Fibroblast of villous mesenchyme (primary cell): ENCODE data around the gene RABEPK. TPM values are rescaled to one million over a fixed set of nuclear protein-coding genes. Genes with fewer than 3 reads are reported as not detected.
"Not testable (repeated sequence)": the region's sequence is repeated elsewhere in the genome, so short reads cannot be mapped to it uniquely, and the experiment has no call there.

Experiments
- DNase-seq: peaks from one replicate; pipeline ENCODE4 v3.0.0-alpha.2; 2010; ENCODE audit warnings: low read depth
- H3K4me3 ChIP-seq: 2 replicates; pipeline ENCODE4 v1.5.1; 2011; ENCODE audit warnings: low read depth, mild to moderate bottlenecking, low read length
- total RNA-seq: library from RNA; depleted of rRNA; stranded (reverse); fragments of >200 nt; gene quantifications from 2 replicates; pipeline ENCODE4 v1.2.3, GENCODE V29; 2012
- TF ChIP-seq, protein P1 (sequence below): IDR thresholded peaks from 2 replicates; pipeline ENCODE4 v1.5.1; 2012; ENCODE audit warnings: low read depth, mild to moderate bottlenecking, low read length; ENCODE audit not compliant: insufficient read depth

Gene RABEPK
- total RNA-seq, 1 donor: 32.0 TPM

GRCh38 chr9:125183054-125183453, 17.3 kb upstream of the RABEPK start:
- no peak for DNase-seq
- H3K4me3 ChIP-seq: no peak overlapping the region
- TF ChIP-seq, protein P1, sequence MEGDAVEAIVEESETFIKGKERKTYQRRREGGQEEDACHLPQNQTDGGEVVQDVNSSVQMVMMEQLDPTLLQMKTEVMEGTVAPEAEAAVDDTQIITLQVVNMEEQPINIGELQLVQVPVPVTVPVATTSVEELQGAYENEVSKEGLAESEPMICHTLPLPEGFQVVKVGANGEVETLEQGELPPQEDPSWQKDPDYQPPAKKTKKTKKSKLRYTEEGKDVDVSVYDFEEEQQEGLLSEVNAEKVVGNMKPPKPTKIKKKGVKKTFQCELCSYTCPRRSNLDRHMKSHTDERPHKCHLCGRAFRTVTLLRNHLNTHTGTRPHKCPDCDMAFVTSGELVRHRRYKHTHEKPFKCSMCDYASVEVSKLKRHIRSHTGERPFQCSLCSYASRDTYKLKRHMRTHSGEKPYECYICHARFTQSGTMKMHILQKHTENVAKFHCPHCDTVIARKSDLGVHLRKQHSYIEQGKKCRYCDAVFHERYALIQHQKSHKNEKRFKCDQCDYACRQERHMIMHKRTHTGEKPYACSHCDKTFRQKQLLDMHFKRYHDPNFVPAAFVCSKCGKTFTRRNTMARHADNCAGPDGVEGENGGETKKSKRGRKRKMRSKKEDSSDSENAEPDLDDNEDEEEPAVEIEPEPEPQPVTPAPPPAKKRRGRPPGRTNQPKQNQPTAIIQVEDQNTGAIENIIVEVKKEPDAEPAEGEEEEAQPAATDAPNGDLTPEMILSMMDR: no peak

GRCh38 chr9:125183561-125183960, 16.8 kb upstream of the RABEPK start:
- no peak for DNase-seq
- H3K4me3 ChIP-seq: no peak overlapping the region
- TF ChIP-seq, protein P1: no peak

GRCh38 chr9:125189011-125189360, 11.4 kb upstream of the RABEPK start:
- DNase-seq: no peak
- TF ChIP-seq, protein P1: no peak
- H3K4me3 ChIP-seq: peak overlapping the region; percentile 91

- DNase-seq: peak; percentile 97
- peak within 1 kb of the TSS; percentile 91 for H3K4me3 ChIP-seq
- TF ChIP-seq, protein P1: peak; percentile 55
Measured at GRCh38 chr9:125189361-125190289, 10.7 kb upstream of the RABEPK start, which contains the start of gene PPP6C. Gene PPP6C (minus strand): TSS chr9:125189803. CDS start chr9:125189718, 85 bp downstream.

- TF ChIP-seq, protein P1: no peak
- DNase-seq: no peak
- peak overlapping the region; percentile 91 for H3K4me3 ChIP-seq
Measured at GRCh38 chr9:125190361-125190801, 10.0 kb upstream of the RABEPK start.

DNA sequence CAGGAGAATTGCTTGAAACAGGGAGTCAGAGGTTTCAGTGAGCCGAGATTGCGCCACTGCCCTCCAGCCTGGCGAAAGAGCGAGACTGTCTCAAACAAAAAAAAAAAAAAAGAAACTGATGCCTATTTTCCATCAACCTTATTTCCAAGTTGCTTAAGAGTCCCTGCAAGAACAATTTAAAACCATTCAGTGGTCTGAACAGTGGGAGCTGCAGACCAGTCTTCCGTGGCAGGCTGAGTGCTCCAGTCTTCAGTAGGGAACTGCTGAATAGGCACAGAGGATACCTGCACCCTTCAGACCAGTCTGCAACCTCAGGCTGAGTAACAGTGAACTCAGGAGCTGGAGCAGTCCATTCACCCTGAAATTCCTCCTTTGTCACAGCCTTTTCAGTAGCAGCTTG, 5.9 kb upstream of the RABEPK start:
- DNase-seq, H3K4me3 ChIP-seq: not testable (repeated sequence)

- H3K4me3 ChIP-seq, DNase-seq: not testable (repeated sequence)
Measured at GRCh38 chr9:125195591-125195990, 4.8 kb upstream of the RABEPK start.
